Vagina (tissue), 2 donors: Measurements from ENCODE around the gene TUG1. TPM values are rescaled to one million over a fixed set of nuclear protein-coding genes. Genes with fewer than 3 reads are reported as not detected.
A peak's percentile ranks its signal among the peaks of the same experiment; 100 is the strongest.

Source experiments
- DNase-seq, 2 donors: peaks; one replicate each; pipeline ENCODE4 v3.0.0-alpha.2; 2017; ENCODE audit errors: extremely low spot score in 2 of 2
- H3K27ac ChIP-seq: fragments of 200-600 bp; sonication (generic); one replicate; pipeline ENCODE4 v1.5.1; 2019
- H3K27me3 ChIP-seq: fragments of 200-600 bp; sonication (generic); one replicate; pipeline ENCODE4 v1.5.1; 2019
- H3K36me3 ChIP-seq, 2 donors: fragments of 200-600 bp; sonication (generic); one replicate each; pipeline ENCODE4 v1.5.1; 2017 to 2019
- H3K4me1 ChIP-seq: fragments of 200-600 bp; sonication (generic); one replicate; pipeline ENCODE4 v1.5.1; 2019
- H3K4me3 ChIP-seq, 2 donors: fragments of 200-600 bp; sonication (generic); 1 replicate in 1 of 2; 2 replicates in 1 of 2; pipeline ENCODE4 v1.5.1; 2016 to 2019
- H3K9me3 ChIP-seq: fragments of 200-600 bp; sonication (generic); one replicate; pipeline ENCODE4 v1.5.1; 2019
- POLR2A ChIP-seq, 2 donors: fragments of 450-650 bp; IDR thresholded peaks; one replicate each; pipeline ENCODE4 v1.6.1; 2017; ENCODE audit warnings: antibody characterized with exemption in 2 of 2, mild to moderate bottlenecking in 2 of 2, moderate library complexity in 2 of 2
- POLR2AphosphoS5 ChIP-seq, 2 donors: sonication (generic); formaldehyde crosslinking; IDR thresholded peaks; one replicate each; pipeline ENCODE4 v1.9.0; 2017; ENCODE audit warnings: antibody characterized with exemption in 2 of 2, mild to moderate bottlenecking in 2 of 2, low read depth in 1 of 2; ENCODE audit not compliant: insufficient read depth in 1 of 2
- intact Hi-C: fragments of 100-400 bp; cut with DNase I; formaldehyde crosslinking; loops from one replicate; pipeline ENCODE4 v1.15.1; 2023
- total RNA-seq: library from RNA; depleted of rRNA; stranded (reverse); fragments of >200 nt; gene quantifications from one replicate; pipeline ENCODE4 v1.2.3, GENCODE V29; 2016
- TF ChIP-seq, protein P1 (sequence below), 3 experiments: fragments of 450-650 bp in 2 of 3; fragments of 200-600 bp in 1 of 3; sonication (generic) in 1 of 3; IDR thresholded peaks; one replicate each; pipeline ENCODE4 v1.5.1; 2017 to 2019; ENCODE audit warnings: antibody characterized with exemption in 3 of 3, mild to moderate bottlenecking in 2 of 3, moderate library complexity in 2 of 3

The TUG1 gene
- total RNA-seq, 1 donor from 2014 or later: 85.0 TPM

GRCh38 chr22:30923168-30923900, 45.7 kb upstream of the TUG1 start:
- no peaks in the 10 kb centered on the region for H3K27me3 ChIP-seq
- no peak overlapping the region for H3K4me3 ChIP-seq
- peaks cover 14% of the 10 kb centered on the region for H3K4me1 ChIP-seq
- TF ChIP-seq, protein P1, sequence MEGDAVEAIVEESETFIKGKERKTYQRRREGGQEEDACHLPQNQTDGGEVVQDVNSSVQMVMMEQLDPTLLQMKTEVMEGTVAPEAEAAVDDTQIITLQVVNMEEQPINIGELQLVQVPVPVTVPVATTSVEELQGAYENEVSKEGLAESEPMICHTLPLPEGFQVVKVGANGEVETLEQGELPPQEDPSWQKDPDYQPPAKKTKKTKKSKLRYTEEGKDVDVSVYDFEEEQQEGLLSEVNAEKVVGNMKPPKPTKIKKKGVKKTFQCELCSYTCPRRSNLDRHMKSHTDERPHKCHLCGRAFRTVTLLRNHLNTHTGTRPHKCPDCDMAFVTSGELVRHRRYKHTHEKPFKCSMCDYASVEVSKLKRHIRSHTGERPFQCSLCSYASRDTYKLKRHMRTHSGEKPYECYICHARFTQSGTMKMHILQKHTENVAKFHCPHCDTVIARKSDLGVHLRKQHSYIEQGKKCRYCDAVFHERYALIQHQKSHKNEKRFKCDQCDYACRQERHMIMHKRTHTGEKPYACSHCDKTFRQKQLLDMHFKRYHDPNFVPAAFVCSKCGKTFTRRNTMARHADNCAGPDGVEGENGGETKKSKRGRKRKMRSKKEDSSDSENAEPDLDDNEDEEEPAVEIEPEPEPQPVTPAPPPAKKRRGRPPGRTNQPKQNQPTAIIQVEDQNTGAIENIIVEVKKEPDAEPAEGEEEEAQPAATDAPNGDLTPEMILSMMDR (IDR thresholded peaks at IDR 0.05): no peak
- no peak for TF ChIP-seq POLR2A (IDR thresholded peaks at IDR 0.05)
- TF ChIP-seq POLR2AphosphoS5 (IDR thresholded peaks at IDR 0.05; ENCODE audit: insufficient read depth in 1 of 2, low read depth in 1 of 2): no peak
- H3K9me3 ChIP-seq: no peaks in the 10 kb centered on the region
- DNase-seq: peak; percentile 70 to 71
- no peak overlapping the region for H3K27ac ChIP-seq
- intact Hi-C loops: loop anchor here (10.0 kb wide), 1 partner anchor 289 kb away; the partner anchor contains the start of gene SLC35E4
- H3K36me3 ChIP-seq: peaks cover 0 to 26% of the 10 kb centered on the region in 2 donors

DNA sequence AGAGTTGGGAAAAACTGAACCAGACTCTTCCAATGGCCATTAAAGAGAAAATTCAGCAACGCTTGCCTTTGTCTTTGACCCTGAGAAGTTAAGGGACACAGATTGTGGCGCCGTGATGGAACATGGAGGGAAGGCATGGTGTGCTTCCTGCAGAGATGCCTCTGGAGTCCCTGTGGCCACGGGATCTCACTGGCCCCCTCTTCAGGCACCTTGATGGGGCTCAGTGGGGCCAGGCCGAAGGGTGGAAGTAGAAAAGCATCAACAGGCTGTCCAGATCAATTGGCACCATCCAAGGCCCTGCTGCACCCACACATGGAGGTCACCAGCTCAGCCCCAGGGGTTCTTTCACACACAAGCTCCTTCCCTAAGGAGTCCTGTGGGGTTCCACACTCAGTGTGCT, 43.4 kb upstream of the TUG1 start:
- Histone ChIP-seq H3K4me3 (no peak overlapping the region), H3K27ac (no peak overlapping the region), H3K4me1 (peaks cover 12% of the 10 kb centered on the region), H3K27me3 (no peaks in the 10 kb centered on the region), H3K36me3 (peaks cover 0 to 39% of the 10 kb centered on the region in 2 donors), H3K9me3 (no peaks in the 10 kb centered on the region)
- no peak for TF ChIP-seq POLR2A (IDR thresholded peaks at IDR 0.05)
- TF ChIP-seq POLR2AphosphoS5 (IDR thresholded peaks at IDR 0.05; ENCODE audit: insufficient read depth in 1 of 2, low read depth in 1 of 2): no peak
- TF ChIP-seq, protein P1 (IDR thresholded peaks at IDR 0.05): no peak
- DNase-seq: no peak
- intact Hi-C loops: loop anchor here (10.0 kb wide), 1 partner anchor 291 kb away; the partner anchor contains the start of gene SLC35E4

DNA sequence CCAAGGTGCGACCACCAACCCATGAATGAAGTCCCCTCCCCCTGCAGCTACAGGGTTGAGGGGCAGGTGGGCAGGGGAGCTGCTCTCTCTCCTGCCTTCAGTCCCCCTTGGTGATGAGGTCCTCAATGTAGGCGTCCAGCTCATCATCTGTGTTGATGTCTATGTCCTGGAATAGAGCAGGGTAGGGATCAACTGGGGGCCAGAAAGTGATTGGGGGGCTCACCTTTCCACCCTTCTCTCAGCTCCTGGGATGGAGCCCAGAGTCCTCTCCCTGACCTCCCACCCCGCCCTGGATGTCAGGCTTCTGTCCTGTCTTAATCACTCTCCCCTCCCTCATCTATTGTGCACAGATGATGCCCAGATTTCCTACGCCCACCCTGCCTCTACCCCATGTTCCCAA, 42.4 kb upstream of the TUG1 start:
- TF ChIP-seq, protein P1 (IDR thresholded peaks at IDR 0.05): no peak
- no peak for TF ChIP-seq POLR2A (IDR thresholded peaks at IDR 0.05)
- TF ChIP-seq POLR2AphosphoS5 (IDR thresholded peaks at IDR 0.05; ENCODE audit: insufficient read depth in 1 of 2, low read depth in 1 of 2): no peak
- Histone ChIP-seq H3K9me3 (no peaks in the 10 kb centered on the region), H3K36me3 (peaks cover 0 to 50% of the 10 kb centered on the region in 2 donors), H3K27me3 (no peaks in the 10 kb centered on the region), H3K27ac (no peak overlapping the region), H3K4me1 (peaks cover 1% of the 10 kb centered on the region), H3K4me3 (no peak overlapping the region)
- intact Hi-C loops: loop anchor here (10.0 kb wide), 1 partner anchor 292 kb away; the partner anchor contains the start of gene SLC35E4
- no peak for DNase-seq

DNA sequence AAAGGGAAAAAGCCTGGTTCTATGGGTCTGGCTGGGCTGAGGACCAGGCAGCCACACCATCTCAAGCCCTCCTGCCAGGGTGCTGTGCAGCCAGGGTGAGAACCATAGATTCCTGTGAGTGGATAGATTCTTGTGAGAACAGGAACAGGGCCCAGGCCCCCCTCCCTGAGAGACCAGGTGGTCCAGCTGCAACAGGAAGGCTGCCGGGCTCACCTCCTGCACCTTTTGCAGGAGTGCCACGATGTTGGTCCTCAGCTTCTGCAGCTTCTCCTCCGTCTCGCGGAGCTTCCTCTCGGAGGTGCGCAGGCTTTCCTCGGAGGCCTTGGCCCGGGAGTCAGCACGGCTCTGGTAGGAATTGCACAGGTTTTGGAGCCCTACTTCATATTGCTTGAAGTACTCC, 41.3 kb upstream of the TUG1 start:
- no peaks in the 10 kb centered on the region for H3K4me1 ChIP-seq
- H3K36me3 ChIP-seq: peaks cover 0 to 61% of the 10 kb centered on the region in 2 donors
- H3K27me3 ChIP-seq: no peaks in the 10 kb centered on the region
- TF ChIP-seq POLR2AphosphoS5 (IDR thresholded peaks at IDR 0.05; ENCODE audit: insufficient read depth in 1 of 2, low read depth in 1 of 2) (no peak), POLR2A (IDR thresholded peaks at IDR 0.05) (no peak)
- TF ChIP-seq, protein P1 (IDR thresholded peaks at IDR 0.05): no peak
- H3K27ac ChIP-seq: no peak overlapping the region
- no peak for DNase-seq
- intact Hi-C loops: loop anchor here (10.0 kb wide), 1 partner anchor 293 kb away; the partner anchor contains the start of gene SLC35E4
- no peak overlapping the region for H3K4me3 ChIP-seq
- no peaks in the 10 kb centered on the region for H3K9me3 ChIP-seq

- H3K4me1 ChIP-seq: no peaks in the 10 kb centered on the region
- no peak overlapping the region for H3K4me3 ChIP-seq
- H3K9me3 ChIP-seq: no peaks in the 10 kb centered on the region
- no peak for DNase-seq
- no peak overlapping the region for H3K27ac ChIP-seq
- peaks cover 0 to 67% of the 10 kb centered on the region in 2 donors for H3K36me3 ChIP-seq
- H3K27me3 ChIP-seq: no peaks in the 10 kb centered on the region
- intact Hi-C loops: loop anchor here (10.0 kb wide), 1 partner anchor 294 kb away; the partner anchor contains the start of gene SLC35E4
- TF ChIP-seq, protein P1 (IDR thresholded peaks at IDR 0.05): no peak
- no peak for TF ChIP-seq POLR2A (IDR thresholded peaks at IDR 0.05)
- TF ChIP-seq POLR2AphosphoS5 (IDR thresholded peaks at IDR 0.05; ENCODE audit: insufficient read depth in 1 of 2, low read depth in 1 of 2): no peak
Observed at GRCh38 chr22:30928401-30928800, 40.7 kb upstream of the TUG1 start.
